GM19328 (cell line): ENCODE data around the gene UBA1.

Experiments
- ATAC-seq: cut with Tn5 transposase; IDR thresholded peaks from one replicate; pipeline ENCODE4 v1.9.1; 2021; ENCODE audit warnings: mild to moderate bottlenecking, moderate library complexity; ENCODE audit not compliant: unreplicated experiment

Gene UBA1

GRCh38 chrX:47193475-47194193 is at the start of gene UBA1:
UBA1 (plus strand) TSS chrX:47193829; CDS start chrX:47198803, 4,974 bp downstream.
- ATAC-seq = peak; percentile 82

- peak; percentile 5 for ATAC-seq
Observed at GRCh38 chrX:47143894-47144625, 49.6 kb upstream of the UBA1 start.

- peak; percentile 88 for ATAC-seq
Observed at GRCh38 chrX:47144626-47145394, 48.8 kb upstream of the UBA1 start, which contains the start of the genes NDUFB11 and RBM10. NDUFB11 (minus strand) TSS chrX:47144702; CDS start chrX:47144679, 23 bp downstream. RBM10 (plus strand) TSS chrX:47145221; CDS start chrX:47147482, 2,261 bp downstream.

GRCh38 chrX:47145395-47146120 is 48.1 kb upstream of the UBA1 start:
- peak; percentile 11 for ATAC-seq

GRCh38 chrX:47146121-47146935 is 47.3 kb upstream of the UBA1 start:
- ATAC-seq = no peak

GRCh38 chrX:47146936-47147859 is 46.4 kb upstream of the UBA1 start:
- ATAC-seq = no peak

GRCh38 chrX:47148946-47149345 is 44.7 kb upstream of the UBA1 start:
- ATAC-seq = no peak

- no peak for ATAC-seq
Observed at GRCh38 chrX:47151435-47151834, 42.2 kb upstream of the UBA1 start.

GRCh38 chrX:47156611-47157520 is 36.8 kb upstream of the UBA1 start:
- ATAC-seq = no peak

- ATAC-seq = no peak
Observed at GRCh38 chrX:47158131-47158530, 35.5 kb upstream of the UBA1 start.

- no peak for ATAC-seq
Observed at GRCh38 chrX:47158781-47159180, 34.8 kb upstream of the UBA1 start.

GRCh38 chrX:47160781-47161180 is 32.8 kb upstream of the UBA1 start:
- ATAC-seq = no peak

- ATAC-seq = no peak
Observed at GRCh38 chrX:47162927-47163583, 30.6 kb upstream of the UBA1 start.

GRCh38 chrX:47164420-47164819 is 29.2 kb upstream of the UBA1 start:
- ATAC-seq = no peak

- no peak for ATAC-seq
Observed at GRCh38 chrX:47166126-47166525, 27.5 kb upstream of the UBA1 start.

- ATAC-seq = no peak
Observed at GRCh38 chrX:47168495-47169073, 25.0 kb upstream of the UBA1 start.

GRCh38 chrX:47169273-47169672 is 24.4 kb upstream of the UBA1 start:
- ATAC-seq = no peak
